ENCODE data around the gene TMC7.
"Not testable (repeated sequence)": the region's sequence is repeated elsewhere in the genome, so short reads cannot be mapped to it uniquely, and the experiment has no call there.

TMC7 gene

GRCh38 chr16:18984435-18985005 lies 786 bp downstream of the TMC7 start:
- no peak for DNase-seq

GRCh38 chr16:18985256-18985655 lies 1.5 kb downstream of the TMC7 start:
- not testable (repeated sequence) for DNase-seq

GRCh38 chr16:18991731-18992130 lies 8.0 kb downstream of the TMC7 start:
- DNase-seq: not testable (repeated sequence)

- DNase-seq: not testable (repeated sequence)
These were observed 9.8 kb downstream of the TMC7 start for GRCh38 chr16:18993531-18993930.

- not testable (repeated sequence) for DNase-seq
These were observed 10.4 kb downstream of the TMC7 start for GRCh38 chr16:18994181-18994580.

DNA sequence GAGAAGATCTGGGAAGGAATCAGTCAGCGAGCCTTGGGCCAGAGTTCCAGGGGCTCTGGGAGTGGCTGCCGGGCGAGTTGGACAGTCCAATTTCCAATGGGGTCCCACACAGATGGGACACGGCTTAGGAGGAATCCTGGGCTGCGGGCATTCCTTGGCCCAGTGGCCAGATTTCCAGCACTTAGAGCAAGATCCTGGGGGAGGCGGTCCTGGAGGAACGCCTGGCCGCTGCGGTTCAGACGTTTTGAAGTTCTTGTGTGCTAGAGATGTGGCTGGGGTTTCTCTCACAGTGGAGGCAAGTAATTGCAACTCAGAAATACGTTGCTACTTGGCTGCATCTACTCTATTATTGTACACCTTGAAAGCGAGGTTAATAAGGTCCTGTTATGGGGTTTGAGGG lies 11.7 kb downstream of the TMC7 start:
- DNase-seq: not testable (repeated sequence)

- DNase-seq: not testable (repeated sequence)
These were observed 12.8 kb downstream of the TMC7 start for GRCh38 chr16:18996536-18996935.

- not testable (repeated sequence) for DNase-seq
These were observed 13.3 kb downstream of the TMC7 start for GRCh38 chr16:18997001-18997400.

- DNase-seq: no peak
These were observed 15.3 kb downstream of the TMC7 start for GRCh38 chr16:18999045-18999393.

- DNase-seq: no peak
These were observed 18.1 kb downstream of the TMC7 start for GRCh38 chr16:19001788-19002187.

DNA sequence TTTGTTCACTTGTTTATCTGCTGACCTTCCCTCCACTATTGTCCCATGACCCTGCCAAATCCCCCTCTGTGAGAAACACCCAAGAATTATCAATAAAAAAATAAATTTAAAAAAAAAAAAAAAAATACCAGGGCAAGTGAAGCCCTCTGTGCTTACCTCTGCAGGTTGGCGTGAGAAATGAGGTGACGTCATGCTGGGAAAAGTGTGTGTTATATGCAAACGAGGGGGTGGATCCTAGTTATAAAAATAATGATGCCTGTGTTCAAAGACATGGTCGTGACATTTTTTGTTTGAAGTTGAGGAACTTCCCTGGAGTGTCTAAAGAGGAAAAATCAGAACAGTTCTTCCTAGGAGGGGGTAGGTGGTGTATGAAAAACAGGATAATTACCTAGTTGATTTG lies 20.2 kb downstream of the TMC7 start:
- no peak for DNase-seq

- no peak for DNase-seq
These were observed 22.1 kb downstream of the TMC7 start for GRCh38 chr16:19005561-19006445.

- DNase-seq: no peak
These were observed 22.9 kb downstream of the TMC7 start for GRCh38 chr16:19006446-19007315.

GRCh38 chr16:19008245-19009169 lies 24.8 kb downstream of the TMC7 start:
- no peak for DNase-seq

DNA sequence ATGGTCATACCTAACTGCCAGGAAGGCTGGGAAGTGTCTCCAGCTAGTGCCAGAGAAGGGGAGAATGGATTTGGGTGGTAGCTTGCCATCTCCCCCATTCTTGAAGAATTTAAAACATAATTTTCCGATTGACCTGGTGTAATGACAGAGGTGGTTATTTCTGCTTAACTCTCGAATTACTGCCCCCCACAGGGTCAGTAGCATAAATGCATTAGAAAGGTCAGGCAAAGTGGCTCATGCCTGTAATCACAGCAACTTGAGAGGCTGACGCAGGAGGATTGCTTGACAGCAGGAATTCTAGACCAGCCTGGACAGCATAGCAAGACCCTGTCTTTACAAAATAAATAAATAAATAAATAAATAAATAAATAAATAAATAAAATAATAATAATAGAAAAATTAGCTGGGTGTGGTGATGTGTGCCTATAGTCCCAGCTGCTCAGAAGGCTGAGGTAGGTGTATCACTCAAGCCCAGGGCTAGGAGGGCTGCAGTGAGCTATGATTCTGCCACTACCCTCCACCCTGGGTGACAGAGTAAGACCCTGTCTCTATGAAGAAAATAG lies 27.5 kb downstream of the TMC7 start:
- DNase-seq: no peak

- DNase-seq: no peak
These were observed 30.7 kb downstream of the TMC7 start for GRCh38 chr16:19014461-19014860.

- no peak for DNase-seq
These were observed 33.4 kb downstream of the TMC7 start for GRCh38 chr16:19017179-19017578.

- DNase-seq: no peak
These were observed 37.0 kb downstream of the TMC7 start for GRCh38 chr16:19020689-19021088.

GRCh38 chr16:19021747-19022146 lies 38.0 kb downstream of the TMC7 start:
- no peak for DNase-seq

- DNase-seq: no peak
These were observed 43.7 kb downstream of the TMC7 start for GRCh38 chr16:19027416-19027815.

- DNase-seq: no peak
These were observed 46.2 kb downstream of the TMC7 start for GRCh38 chr16:19029980-19030379.

DNA sequence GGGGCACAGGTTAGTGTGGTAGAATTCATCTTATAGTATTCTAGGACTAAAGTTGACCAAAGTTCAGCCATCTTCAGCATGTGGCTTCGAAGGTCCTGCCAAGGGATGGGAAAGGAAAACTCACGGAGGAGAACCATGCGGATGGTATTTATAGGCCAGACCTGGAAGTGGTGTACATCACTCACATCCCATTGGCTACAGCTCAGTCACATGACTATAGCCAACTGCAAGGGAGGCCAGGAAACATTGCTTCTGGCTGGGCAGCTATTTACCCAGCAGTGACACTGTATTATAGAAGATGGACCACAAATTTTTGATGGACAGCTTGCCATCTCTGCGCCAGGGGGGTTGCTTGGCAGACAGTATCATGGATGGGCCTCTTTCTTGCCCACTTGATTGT lies 48.0 kb downstream of the TMC7 start:
- DNase-seq: no peak
